GM23248 (cell line): Measurements from ENCODE around the gene IQCB1.

Experiments used
- EZH2 ChIP-seq: fragments of 200-600 bp; sonication (generic); IDR thresholded peaks from 2 replicates; pipeline ENCODE4 v1.6.1; 2018; ENCODE audit warnings: antibody characterized with exemption, mild to moderate bottlenecking; ENCODE audit not compliant: insufficient read depth, poor library complexity, severe bottlenecking
- EZH2phosphoT487 ChIP-seq: fragments of 200-600 bp; sonication (generic); IDR thresholded peaks from 2 replicates; pipeline ENCODE4 v1.6.1; 2018; ENCODE audit warnings: antibody characterized with exemption, moderate library complexity, mild to moderate bottlenecking, low read depth; ENCODE audit not compliant: insufficient read depth

- TF ChIP-seq EZH2phosphoT487, result no peak
- TF ChIP-seq EZH2, result no peak
Observed at GRCh38 chr3:121835465-121835801, 573 bp upstream of the IQCB1 start.
